SK-N-SH treated with all-trans-retinoic acid at 6 μM for 48 hours (cell line): ENCODE data around the gene APMAP.

ENCODE experiments used
- ARNTL ChIP-seq: fragments of 450-650 bp; formaldehyde crosslinking; IDR thresholded peaks from 2 replicates; pipeline ENCODE4 v1.5.0; 2020; ENCODE audit warnings: low read depth, mild to moderate bottlenecking, moderate library complexity, borderline replicate concordance
- BACH2 ChIP-seq: fragments of 250-450 bp; sonication (Bioruptor Pico); IDR thresholded peaks from 2 replicates; pipeline ENCODE4 v1.9.0; 2021; ENCODE audit warnings: mild to moderate bottlenecking, borderline replicate concordance
- CREB5 ChIP-seq: fragments of 250-450 bp; sonication (Bioruptor Pico); IDR thresholded peaks from 2 replicates; pipeline ENCODE4 v1.5.1; 2020; ENCODE audit warnings: low read depth, mild to moderate bottlenecking, moderate library complexity
- CSDC2 ChIP-seq: fragments of 250-450 bp; sonication (Bioruptor Pico); IDR thresholded peaks from 2 replicates; pipeline ENCODE4 v1.5.0; 2020; ENCODE audit warnings: mild to moderate bottlenecking, moderate library complexity
- GLIS3 ChIP-seq: fragments of 250-450 bp; sonication (Bioruptor Pico); IDR thresholded peaks from 2 replicates; pipeline ENCODE4 v1.5.0; 2020; ENCODE audit warnings: mild to moderate bottlenecking, moderate library complexity
- ISL1 ChIP-seq: fragments of 250-450 bp; sonication (Bioruptor Pico); IDR thresholded peaks from 2 replicates; pipeline ENCODE4 v2.1.2; 2022; ENCODE audit warnings: mild to moderate bottlenecking, moderate library complexity
- OSR1 ChIP-seq: fragments of 250-450 bp; sonication (Bioruptor Pico); IDR thresholded peaks from 2 replicates; pipeline ENCODE4 v1.8.0; 2022; ENCODE audit warnings: moderate library complexity, mild to moderate bottlenecking, inconsistent platforms
- PATZ1 ChIP-seq: fragments of 250-450 bp; sonication (Bioruptor Pico); IDR thresholded peaks from 2 replicates; pipeline ENCODE4 v1.8.0; 2020; ENCODE audit warnings: mild to moderate bottlenecking, moderate library complexity, borderline replicate concordance
- POU6F1 ChIP-seq: fragments of 250-450 bp; sonication (Bioruptor Pico); IDR thresholded peaks from 2 replicates; pipeline ENCODE4 v1.8.0; 2021; ENCODE audit warnings: low read depth, mild to moderate bottlenecking, moderate library complexity, borderline replicate concordance
- TCF4 ChIP-seq: fragments of 250-450 bp; sonication (Bioruptor Pico); IDR thresholded peaks from 2 replicates; pipeline ENCODE4 v1.8.0; 2021; ENCODE audit warnings: mild to moderate bottlenecking, moderate library complexity, borderline replicate concordance
- TOX ChIP-seq: fragments of 250-450 bp; sonication (Bioruptor Pico); IDR thresholded peaks from 2 replicates; pipeline ENCODE4 v1.8.0; 2021; ENCODE audit warnings: mild to moderate bottlenecking, moderate library complexity, borderline replicate concordance
- ZC3H10 ChIP-seq: fragments of 250-450 bp; sonication (Bioruptor Pico); IDR thresholded peaks from 2 replicates; pipeline ENCODE4 v1.5.1; 2021; ENCODE audit warnings: mild to moderate bottlenecking, moderate library complexity
- ZFP3 ChIP-seq: fragments of 250-450 bp; sonication (Bioruptor Pico); IDR thresholded peaks from 2 replicates; pipeline ENCODE4 v1.5.0; 2020; ENCODE audit warnings: mild to moderate bottlenecking, moderate library complexity
- ZFP30 ChIP-seq: fragments of 450-650 bp; formaldehyde crosslinking; IDR thresholded peaks from 2 replicates; pipeline ENCODE4 v1.5.0; 2022; ENCODE audit warnings: mild to moderate bottlenecking, moderate library complexity

GRCh38 chr20:25005220-25005619 lies 12.7 kb upstream of the APMAP start:
- TF ChIP-seq ZC3H10 (CRISPR knock-in tag) (no peak), ARNTL (CRISPR knock-in tag) (no peak), OSR1 (CRISPR knock-in tag) (no peak), ZFP3 (CRISPR knock-in tag) (no peak), ZFP30 (CRISPR knock-in tag) (no peak), TOX (no peak), POU6F1 (CRISPR knock-in tag) (no peak), ISL1 (CRISPR knock-in tag) (no peak), PATZ1 (CRISPR knock-in tag) (no peak), CSDC2 (no peak), GLIS3 (no peak), BACH2 (CRISPR knock-in tag) (no peak), TCF4 (no peak), CREB5 (CRISPR knock-in tag) (no peak)
